ENCODE measurements around the gene VARS1. TPM values are rescaled to one million over a fixed set of nuclear protein-coding genes. Genes with fewer than 3 reads are reported as not detected.

VARS1 gene
- total and polyA plus RNA-seq, 2 of the 4 experiments (the other 2 are of a cell fraction) = 41.2 to 42.0 TPM

GRCh38 chr6:31794866-31795615, 511 bp downstream of the VARS1 start:
- Histone ChIP-seq H3K23ac (ENCODE audit: low read depth, low read length) (peak overlapping the region; percentile 75), H3K9me3 (ENCODE audit: control insufficient read depth, insufficient read depth, low read length) (no peaks in the 10 kb centered on the region), H3K9me1 (ENCODE audit: insufficient read depth, low read length) (0 out of 2 replicates have a peak, but pooled peaks cover 3% of the 10 kb centered on the region), H4K20me1 (ENCODE audit: insufficient read depth, low read length) (no peaks in the 10 kb centered on the region), H4K91ac (ENCODE audit: insufficient read depth, low read depth, low read length) (peak overlapping the region; percentile 94), H3K27me3 (ENCODE audit: control insufficient read depth, insufficient read depth, low read length) (no peaks in the 10 kb centered on the region), H3K4me3 (ENCODE audit: insufficient read depth, low read depth, low read length) (peak overlapping the region; percentile 77), H2BK5ac (ENCODE audit: low read depth, low read length, poor library complexity, severe bottlenecking) (peak overlapping the region; percentile 100), H3K79me1 (ENCODE audit: low read depth in 1 of 2, low read length in 2 of 2) (peaks cover 0 to 48% of the 10 kb centered on the region in 2 experiments), H3K4me2 (ENCODE audit: low read depth, low read length) (peak overlapping the region; percentile 98), H3K4me1 (ENCODE audit: control insufficient read depth, insufficient read depth, low read length) (no peaks in the 10 kb centered on the region; the same call in 1 of the 2 replicates), H2BK120ac (ENCODE audit: low read depth, low read length) (peak overlapping the region; percentile 1; the same call in 1 of the 2 replicates), H4K5ac (ENCODE audit: low read depth, low read length) (peak overlapping the region; percentile 79), H3K14ac (replicated peaks; ENCODE audit: low read depth, low read length) (peak overlapping the region; percentile 87), H2BK15ac (ENCODE audit: low read depth, low read length) (no peak overlapping the region), H3K18ac (ENCODE audit: low read depth, low read length) (peak overlapping the region; percentile 9; the same call in 1 of the 2 replicates), H3K4ac (ENCODE audit: low read depth, low read length) (peak overlapping the region; percentile 98), H3K36me3 (ENCODE audit: control insufficient read depth, insufficient read depth, low read length) (peaks cover 15% of the 10 kb centered on the region), H3K27ac (ENCODE audit: insufficient read depth, low read length) (peak overlapping the region; percentile 97), H3K56ac (ENCODE audit: extremely low read depth, insufficient read depth, low read length) (peak overlapping the region; percentile 80), H4K8ac (ENCODE audit: low read depth in 2 of 2, low read length in 2 of 2) (peak overlapping the region; percentile 81 to 82), H3K9ac (ENCODE audit: low read depth, low read length) (peak overlapping the region; percentile 93), H2BK20ac (ENCODE audit: low read depth, low read length) (0 out of 2 replicates have a peak overlapping the region, but pooled peaks have one; percentile 21), H2AK9ac (replicated peaks; ENCODE audit: low read depth, low read length, poor library complexity) (peak overlapping the region; percentile 100), H2AK5ac (ENCODE audit: low read depth, low read length) (peak overlapping the region; percentile 98), H2AFZ (replicated peaks; ENCODE audit: low read length, poor library complexity) (peak overlapping the region; percentile 100)
- intact Hi-C loops (cut with micrococcal nuclease) = loop anchor here (1.0 to 2.0 kb wide), 2 partner anchors 32 to 56 kb away; partner anchors contain the start of gene HSPA1B
- in situ Hi-C loops (cut with MboI; ENCODE audit: low sequenced_read_pairs) = no loop called here
- dilution Hi-C loops (cut with HindIII; ENCODE audit: low sequenced_read_pairs, unreplicated experiment) = no loop called here
- WGBS, 2 experiments (ENCODE audit: extremely low coverage in 2 of 2, insufficient read length in 1 of 2) = 0% methylated on average over 18 of the region's 44 CpGs; no CpG with 5 or more reads in 1 of the 2 experiments
- peak; percentile 51 for ATAC-seq (ENCODE audit: low read depth)
- ChIA-PET POLR2A (ENCODE audit: unreplicated experiment) (interaction anchor here (0.6 kb wide), 1 partner anchor 188 kb away, joined by 3 read pairs; no protein-coding TSS in a partner anchor), CTCF (interaction anchor here (1.1 to 1.6 kb wide), 2 partner anchors 11 to 20 kb away, joined by 4 to 10 read pairs; partner anchors contain the start of gene LSM2)
- DNase-seq = no peak
- TSS peak; percentile 68 for BruUV-seq (replicated peaks)
- no peak for TF ChIP-seq MXI1 (IDR thresholded peaks at IDR 0.05; ENCODE audit: borderline replicate concordance, low read depth, low read length)
- no peak for TF ChIP-seq NFE2L2 (IDR thresholded peaks at IDR 0.05; ENCODE audit: low read depth, low read length)
- no peak for TF ChIP-seq RCOR1 (IDR thresholded peaks at IDR 0.05; ENCODE audit: insufficient replicate concordance, low read length)
- no peak; the same call in 1 of the 2 replicates for TF ChIP-seq MAZ (IDR thresholded peaks at IDR 0.05; ENCODE audit: borderline replicate concordance, low read depth, low read length)
- TF ChIP-seq CEBPB (IDR thresholded peaks at IDR 0.05; ENCODE audit: low read depth, low read length) = no peak
- TF ChIP-seq SMC3 (IDR thresholded peaks at IDR 0.05; ENCODE audit: low read depth, low read length) = no peak
- TF ChIP-seq MAFK (IDR thresholded peaks at IDR 0.05; ENCODE audit: low read depth, low read length) = no peak
- no peak for TF ChIP-seq FOS (IDR thresholded peaks at IDR 0.05; ENCODE audit: low read depth, low read length)
- no peak for TF ChIP-seq RAD21 (IDR thresholded peaks at IDR 0.05; ENCODE audit: low read length)
- TF ChIP-seq CTCF (conservative IDR thresholded peaks at IDR 0.05; ENCODE audit: low read depth, low read length) = no peak
- TF ChIP-seq USF2 (IDR thresholded peaks at IDR 0.05; ENCODE audit: low read depth, low read length) = no peak
- TF ChIP-seq BHLHE40 (IDR thresholded peaks at IDR 0.05; ENCODE audit: low read depth, low read length) = no peak
- TF ChIP-seq, protein P1, sequence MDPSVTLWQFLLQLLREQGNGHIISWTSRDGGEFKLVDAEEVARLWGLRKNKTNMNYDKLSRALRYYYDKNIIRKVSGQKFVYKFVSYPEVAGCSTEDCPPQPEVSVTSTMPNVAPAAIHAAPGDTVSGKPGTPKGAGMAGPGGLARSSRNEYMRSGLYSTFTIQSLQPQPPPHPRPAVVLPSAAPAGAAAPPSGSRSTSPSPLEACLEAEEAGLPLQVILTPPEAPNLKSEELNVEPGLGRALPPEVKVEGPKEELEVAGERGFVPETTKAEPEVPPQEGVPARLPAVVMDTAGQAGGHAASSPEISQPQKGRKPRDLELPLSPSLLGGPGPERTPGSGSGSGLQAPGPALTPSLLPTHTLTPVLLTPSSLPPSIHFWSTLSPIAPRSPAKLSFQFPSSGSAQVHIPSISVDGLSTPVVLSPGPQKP (IDR thresholded peaks at IDR 0.05; ENCODE audit: borderline replicate concordance, low read depth, low read length) = no peak

Data from IMR-90 (cell line).